HL-60/S4 treated with phorbol 12-myristate 13-acetate at 8.2 ng/mL for 4 days and 3 days (cell line): Measurements from ENCODE around the gene C3orf38.
"Not testable (repeated sequence)": the region's sequence is repeated elsewhere in the genome, so short reads cannot be mapped to it uniquely, and the experiment has no call there.

ENCODE experiments used
- in situ Hi-C: fragments of 300-500 bp; cut with MboI; formaldehyde crosslinking; loops from 2 replicates; pipeline ENCODE4 v1.15.0; 2022; ENCODE audit warnings: low sequenced_read_pairs

Gene C3orf38

GRCh38 chr3:88152841-88153240, 3.1 kb downstream of the C3orf38 start:
- in situ Hi-C loops, result no loop called here

DNA sequence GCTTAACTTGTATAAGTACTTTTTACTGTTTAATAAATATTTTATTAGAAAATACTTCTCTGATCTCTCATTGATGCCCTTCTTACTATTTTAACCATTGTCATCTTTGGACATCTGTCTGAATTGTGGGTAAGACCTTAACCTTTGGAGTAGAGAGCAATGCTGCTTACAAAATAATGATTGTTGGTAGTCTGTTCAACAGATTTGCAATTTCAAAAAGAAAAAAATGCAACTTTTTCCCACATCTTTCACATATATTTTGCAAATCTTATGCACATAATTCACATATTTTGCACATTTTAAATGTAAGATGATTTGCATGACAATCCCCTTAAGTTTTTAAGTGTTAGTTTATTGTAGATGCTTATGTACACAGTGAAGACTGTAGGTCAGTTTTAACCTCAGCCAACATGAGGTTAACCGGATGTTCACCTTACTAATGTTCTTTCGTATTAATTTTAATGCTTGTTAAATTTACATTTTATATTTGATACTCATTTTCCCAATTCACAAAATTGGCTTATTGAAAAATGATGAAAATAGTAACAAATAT, 16.7 kb downstream of the C3orf38 start:
- in situ Hi-C loops, result no loop called here

GRCh38 chr3:88167173-88167572, 17.4 kb downstream of the C3orf38 start:
- in situ Hi-C loops, result no loop called here

GRCh38 chr3:88167704-88168103, 17.9 kb downstream of the C3orf38 start:
- in situ Hi-C loops, result no loop called here

DNA sequence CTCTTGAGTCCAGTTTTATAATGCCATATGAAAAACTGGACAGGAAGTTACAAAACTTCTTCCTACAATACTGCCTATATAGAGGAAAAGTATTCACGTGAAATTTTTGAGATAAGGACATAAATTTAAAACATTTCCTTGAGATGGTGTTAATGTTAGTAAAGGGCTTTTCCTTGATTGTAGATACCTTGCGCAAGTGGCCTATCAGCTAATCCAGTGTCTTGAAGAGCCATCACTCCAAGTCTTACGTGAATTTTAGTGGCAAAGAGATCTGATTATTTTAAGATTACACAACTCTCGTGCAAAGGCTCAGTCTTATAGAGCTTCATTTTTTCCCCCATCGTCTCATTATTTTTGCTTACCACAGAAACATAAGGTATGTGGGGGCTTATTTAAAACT, 18.4 kb downstream of the C3orf38 start:
- in situ Hi-C loops, result no loop called here

DNA sequence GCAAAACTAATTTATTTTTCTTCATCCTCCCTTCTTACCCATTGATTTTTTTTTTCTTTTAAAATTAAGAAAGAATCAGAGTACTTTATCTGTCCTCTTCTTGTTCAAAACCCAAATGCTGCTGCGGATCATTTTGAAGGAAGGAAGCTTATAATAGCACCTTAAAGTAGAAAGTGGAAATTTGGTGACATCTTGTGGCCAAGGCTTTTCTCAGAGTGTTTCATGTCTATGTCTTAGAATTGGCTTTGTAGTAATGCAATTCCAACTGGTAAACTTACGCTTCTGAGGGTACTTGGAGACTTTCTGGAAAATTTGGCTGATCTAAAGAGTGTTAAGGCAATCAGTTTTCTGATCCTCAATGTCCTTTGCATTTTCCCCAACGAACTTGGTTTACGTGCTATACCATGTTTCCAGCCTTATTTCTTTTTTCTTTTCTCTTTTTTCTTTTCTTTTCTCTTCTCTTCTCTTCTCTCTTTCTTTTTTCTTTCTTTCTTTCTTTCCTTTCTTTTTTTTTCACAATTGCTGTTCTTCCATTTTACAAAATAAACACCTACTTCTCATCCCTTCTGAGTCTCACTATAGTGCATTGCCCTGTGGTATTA, 30.7 kb downstream of the C3orf38 start:
- in situ Hi-C loops, result no loop called here

DNA sequence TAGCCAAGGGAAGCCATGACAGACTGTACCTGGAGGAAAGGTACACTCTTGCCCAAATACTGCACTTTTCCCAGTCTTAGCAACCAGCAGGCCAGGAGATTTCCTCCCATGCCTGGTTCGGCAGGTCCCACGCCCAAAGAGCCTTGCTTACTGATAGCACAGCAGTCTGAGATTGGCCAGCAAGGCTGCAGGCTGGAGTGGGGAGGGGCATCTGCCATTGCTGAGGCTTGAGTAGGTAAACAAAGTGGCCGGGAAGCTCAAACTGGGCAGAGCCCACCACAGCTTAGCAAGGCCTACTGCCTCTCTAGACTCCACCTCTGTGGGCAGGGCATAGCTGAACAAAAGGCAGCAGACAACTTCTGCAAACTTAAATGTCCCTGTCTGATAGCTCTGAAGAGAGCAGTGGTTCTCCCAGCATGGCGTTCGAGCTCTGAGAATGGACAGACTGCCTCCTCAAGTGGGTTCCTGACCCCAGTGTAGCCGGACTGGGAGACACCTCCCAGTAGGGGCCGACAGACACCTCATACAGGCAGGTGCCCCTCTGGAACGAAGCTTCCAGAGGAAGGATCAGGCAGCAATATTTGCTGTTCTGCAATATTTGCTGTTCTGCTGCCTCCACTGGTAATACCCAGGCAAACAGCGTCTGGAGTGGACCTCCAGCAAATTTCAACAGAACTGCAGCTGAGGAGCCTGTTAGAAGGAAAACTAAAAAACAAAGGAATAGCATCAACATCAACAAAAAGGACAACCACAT, 32.6 kb downstream of the C3orf38 start:
- in situ Hi-C loops, result not testable (repeated sequence)

- in situ Hi-C loops, result no loop called here
Measured at GRCh38 chr3:88188436-88188835, 38.7 kb downstream of the C3orf38 start.

DNA sequence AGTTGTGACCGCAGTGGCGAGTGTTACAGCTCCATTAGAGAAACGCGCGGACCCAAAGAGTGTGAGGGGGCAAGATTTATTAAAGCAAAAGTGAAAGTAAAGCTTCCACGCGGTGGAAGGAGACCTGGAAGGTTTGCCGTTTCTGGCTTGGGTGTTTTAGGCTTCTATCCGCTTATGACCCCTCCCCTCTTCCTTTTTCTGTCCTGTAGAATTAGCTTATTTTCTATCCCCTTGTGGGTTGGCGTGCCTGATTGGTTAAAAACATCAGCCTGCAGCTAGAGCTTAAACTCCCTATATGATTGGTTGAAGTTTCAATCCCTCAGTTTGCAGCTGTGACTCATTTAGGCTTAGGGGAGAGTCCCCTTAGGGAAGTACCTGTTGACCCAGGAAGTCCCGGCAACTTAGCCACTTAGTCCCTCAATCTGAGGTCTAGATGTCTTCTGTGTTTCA, 39.6 kb downstream of the C3orf38 start:
- in situ Hi-C loops, result no loop called here

DNA sequence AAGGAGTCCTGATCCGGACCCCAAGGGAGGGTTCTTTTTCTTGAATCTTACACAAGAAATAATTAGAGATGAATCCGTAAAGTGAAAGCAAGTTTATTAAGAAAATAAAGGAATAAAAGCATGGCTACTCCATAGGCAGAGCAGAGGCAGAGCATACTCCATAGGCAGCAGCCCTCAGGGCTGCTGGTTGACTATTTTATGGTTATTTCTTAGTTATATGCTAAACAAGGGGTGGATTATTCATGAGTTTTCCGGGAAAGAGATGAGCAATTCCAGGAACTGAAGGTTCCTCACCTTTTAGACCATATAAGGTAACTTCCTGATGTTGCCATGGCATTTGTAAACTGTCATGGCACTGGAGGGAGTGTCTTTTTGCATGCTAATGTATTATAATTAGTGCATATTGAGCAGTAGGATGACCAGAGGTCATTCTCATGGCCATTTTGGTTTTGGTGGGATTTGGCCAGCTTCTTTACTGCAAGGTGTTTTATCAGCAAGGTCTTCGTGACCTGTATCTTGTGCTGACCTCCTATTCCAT, 42.2 kb downstream of the C3orf38 start:
- in situ Hi-C loops, result no loop called here

- in situ Hi-C loops, result no loop called here
Measured at GRCh38 chr3:88192631-88193030, 42.9 kb downstream of the C3orf38 start.

- in situ Hi-C loops, result no loop called here
Measured at GRCh38 chr3:88195951-88196434, 46.2 kb downstream of the C3orf38 start.

GRCh38 chr3:88198121-88198520, 48.4 kb downstream of the C3orf38 start:
- in situ Hi-C loops, result no loop called here

DNA sequence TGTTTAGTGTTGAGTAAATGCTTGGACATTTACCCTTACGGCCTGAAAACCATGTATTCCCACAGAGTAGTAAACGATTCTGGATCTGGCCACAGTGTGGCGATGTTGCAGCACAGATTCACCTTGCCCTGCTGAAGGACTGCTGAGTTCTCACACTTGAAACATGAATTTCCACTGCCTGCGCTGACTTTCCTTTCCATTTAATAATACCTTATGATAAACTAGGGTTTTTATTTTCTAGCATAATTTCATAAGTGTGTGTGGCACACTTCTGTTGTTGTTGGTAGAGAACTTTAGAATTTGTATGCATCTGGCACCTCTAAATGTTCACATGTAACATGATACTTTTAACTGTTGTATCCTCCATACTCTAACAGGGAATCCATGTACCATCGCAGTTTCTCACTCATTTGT, 53.9 kb downstream of the C3orf38 start:
- in situ Hi-C loops, result no loop called here
